CD4-positive, alpha-beta T cell treated with Interleukin-15 for 1 hour (primary cell): ENCODE measurements around the gene VHLL.

Experiments
- DNase-seq: peaks from one replicate; pipeline ENCODE4 v3.0.0-alpha.2; 2020

Gene VHLL

GRCh38 chr1:156289857-156290256 is 9.2 kb downstream of the VHLL start:
- DNase-seq, result no peak

- no peak for DNase-seq
Observed at GRCh38 chr1:156286061-156286460, 13.0 kb downstream of the VHLL start.

- DNase-seq, result no peak
Observed at GRCh38 chr1:156285437-156285836, 13.7 kb downstream of the VHLL start.

- no peak for DNase-seq
Observed at GRCh38 chr1:156284757-156285156, 14.3 kb downstream of the VHLL start.

- no peak for DNase-seq
Observed at GRCh38 chr1:156284112-156284511, 15.0 kb downstream of the VHLL start, which contains the start of gene TMEM79. Gene TMEM79 (plus strand): TSS chr1:156284325. CDS start chr1:156285227, 902 bp downstream.

GRCh38 chr1:156283521-156283920 is 15.6 kb downstream of the VHLL start:
- DNase-seq, result no peak

- DNase-seq, result peak; percentile 98
Observed at GRCh38 chr1:156282479-156283222, 16.5 kb downstream of the VHLL start, which contains the start of gene SMG5. Gene SMG5 (minus strand): TSS chr1:156282825. CDS start chr1:156282680, 145 bp downstream.

GRCh38 chr1:156281693-156282478 is 17.2 kb downstream of the VHLL start:
- no peak for DNase-seq

GRCh38 chr1:156281281-156281680 is 17.8 kb downstream of the VHLL start:
- DNase-seq, result peak; percentile 19

GRCh38 chr1:156279837-156280236 is 19.3 kb downstream of the VHLL start:
- DNase-seq, result no peak

- DNase-seq, result no peak
Observed at GRCh38 chr1:156276966-156277381, 22.1 kb downstream of the VHLL start.

- DNase-seq, result no peak
Observed at GRCh38 chr1:156276532-156276931, 22.6 kb downstream of the VHLL start.

- DNase-seq, result no peak
Observed at GRCh38 chr1:156270314-156270713, 28.8 kb downstream of the VHLL start.

- no peak for DNase-seq
Observed at GRCh38 chr1:156268336-156268735, 30.8 kb downstream of the VHLL start.

GRCh38 chr1:156266051-156266450 is 33.1 kb downstream of the VHLL start:
- DNase-seq, result no peak

GRCh38 chr1:156263288-156263655 is 35.8 kb downstream of the VHLL start:
- no peak for DNase-seq

- DNase-seq, result no peak
Observed at GRCh38 chr1:156262461-156263287, 36.4 kb downstream of the VHLL start.

GRCh38 chr1:156260896-156261295 is 38.2 kb downstream of the VHLL start:
- DNase-seq, result no peak

- DNase-seq, result no peak
Observed at GRCh38 chr1:156259805-156260204, 39.3 kb downstream of the VHLL start.

GRCh38 chr1:156258859-156259258 is 40.2 kb downstream of the VHLL start:
- no peak for DNase-seq

- no peak for DNase-seq
Observed at GRCh38 chr1:156257711-156258110, 41.4 kb downstream of the VHLL start.

GRCh38 chr1:156253634-156254033 is 45.5 kb downstream of the VHLL start:
- no peak for DNase-seq

- DNase-seq, result no peak
Observed at GRCh38 chr1:156251527-156251926, 47.6 kb downstream of the VHLL start.
